ENCODE data around the gene GPRIN1.

GPRIN1 gene

GRCh38 chr5:176650354-176650884, 40.5 kb upstream of the GPRIN1 start:
- H3K4me3 ChIP-seq (replicated peaks; ENCODE audit: insufficient read depth, low read length), result no peak overlapping the region
- TF ChIP-seq GABPA (IDR thresholded peaks at IDR 0.05; ENCODE audit: low read depth) (no peak), REST (IDR thresholded peaks at IDR 0.05; ENCODE audit: insufficient replicate concordance, low read depth) (no peak), SPI1 (IDR thresholded peaks at IDR 0.05; ENCODE audit: borderline replicate concordance, low read depth) (no peak), POLR2AphosphoS5 (IDR thresholded peaks at IDR 0.05; ENCODE audit: low read depth) (no peak), CTCF (IDR thresholded peaks at IDR 0.05; ENCODE audit: insufficient read depth, low read length) (no peak)
- no peak overlapping the region for H3K27ac ChIP-seq (replicated peaks)
- no peaks in the 10 kb centered on the region for H3K27me3 ChIP-seq (ENCODE audit: insufficient read depth, poor library complexity, severe bottlenecking)
- no peak for DNase-seq (ENCODE audit: low read depth in 1 of 2, low spot score in 1 of 2)

GRCh38 chr5:176648474-176649194, 38.7 kb upstream of the GPRIN1 start:
- H3K4me3 ChIP-seq (replicated peaks; ENCODE audit: insufficient read depth, low read length), result no peak overlapping the region

More at GRCh38 chr5:176648474-176649194, 38.7 kb upstream of the GPRIN1 start:
- no peaks in the 10 kb centered on the region for H3K27me3 ChIP-seq (ENCODE audit: insufficient read depth, poor library complexity, severe bottlenecking)
- TF ChIP-seq CTCF (IDR thresholded peaks at IDR 0.05; ENCODE audit: insufficient read depth, low read length), result no peak
- no peak for TF ChIP-seq POLR2AphosphoS5 (IDR thresholded peaks at IDR 0.05; ENCODE audit: low read depth)
- no peak for TF ChIP-seq REST (IDR thresholded peaks at IDR 0.05; ENCODE audit: insufficient replicate concordance, low read depth)
- TF ChIP-seq SPI1 (IDR thresholded peaks at IDR 0.05; ENCODE audit: borderline replicate concordance, low read depth), result no peak
- no peak for TF ChIP-seq GABPA (IDR thresholded peaks at IDR 0.05; ENCODE audit: low read depth)
- no peak overlapping the region for H3K27ac ChIP-seq (replicated peaks)
- DNase-seq (ENCODE audit: low read depth in 1 of 2, low spot score in 1 of 2), result no peak

Data from HL-60 (cell line).